Measurements from ENCODE around the gene TMCC1.
"Not testable (repeated sequence)": the region's sequence is repeated elsewhere in the genome, so short reads cannot be mapped to it uniquely, and the experiment has no call there.

The TMCC1 gene

DNA sequence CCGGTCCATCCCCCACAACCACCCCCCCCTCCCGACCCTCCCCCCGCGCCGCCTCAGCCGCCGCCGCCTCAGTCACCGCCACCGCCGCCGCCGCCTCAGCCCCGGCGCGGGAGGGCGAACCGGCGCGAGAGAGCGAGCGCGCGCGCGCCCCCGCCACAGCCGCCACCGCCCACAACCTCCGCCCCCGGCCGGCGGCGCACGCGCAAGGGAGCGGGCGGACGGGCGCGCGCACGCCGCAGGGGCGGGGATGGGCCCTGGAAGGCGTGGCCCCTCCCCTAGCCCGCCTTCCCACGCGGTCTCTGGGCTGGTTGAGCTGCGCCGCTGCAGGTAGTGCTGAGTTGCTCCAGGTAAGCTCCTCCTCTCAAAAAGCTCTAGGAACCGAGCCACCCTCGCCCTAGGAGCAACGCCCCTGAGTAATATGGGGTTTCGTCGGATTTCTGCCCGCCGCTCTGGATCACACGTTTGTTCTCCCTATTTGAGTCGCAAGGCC, at the start of gene TMCC1:
TMCC1 (minus strand) TSS at position 131 of the 490 bp plus-strand sequence.
- peak; percentile 68 to 82 (median 78) for DNase-seq (ENCODE audit: low read depth in 3 of 3, low spot score in 1 of 3)

DNA sequence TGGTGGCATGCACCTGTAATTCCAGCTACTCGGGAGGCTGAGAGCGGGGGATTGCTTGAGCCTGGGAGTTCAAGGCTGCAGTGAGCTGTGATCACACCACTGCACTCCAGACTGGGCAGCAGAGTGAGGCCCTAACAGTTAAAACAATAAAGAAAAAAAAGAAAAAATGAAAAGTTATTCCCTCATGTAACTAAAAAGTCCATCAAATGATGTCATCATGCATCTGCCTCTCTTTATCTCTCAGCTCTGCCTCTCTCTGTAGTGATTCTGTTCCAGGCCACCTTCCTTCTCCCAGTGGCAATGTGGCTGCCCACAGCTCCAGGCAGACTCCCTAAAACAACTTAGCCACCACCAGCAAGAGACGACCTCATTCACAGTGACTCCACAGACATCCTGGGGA, 49.5 kb upstream of the TMCC1 start:
- no peak for DNase-seq (ENCODE audit: low read depth in 3 of 3, low spot score in 1 of 3)

DNA sequence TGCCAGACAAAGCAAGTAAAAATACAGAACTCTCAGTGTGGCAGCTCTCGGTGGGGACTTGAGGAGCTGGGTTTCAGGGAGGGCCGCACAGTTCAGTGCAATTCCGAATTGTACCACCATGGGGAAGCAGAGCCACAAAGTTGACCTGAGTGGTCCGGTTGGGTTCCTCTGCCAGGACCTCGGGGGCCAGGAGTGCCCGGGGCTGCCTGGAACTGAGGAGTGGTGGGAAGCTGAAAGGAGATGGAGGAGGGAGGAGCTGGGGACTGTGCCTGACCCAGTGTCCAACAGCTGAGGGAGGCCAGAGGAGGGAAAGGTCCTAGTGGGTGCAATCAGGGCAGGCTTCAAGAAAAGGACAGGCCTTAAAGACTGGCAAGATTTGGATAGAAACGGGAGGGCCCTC, 48.8 kb upstream of the TMCC1 start:
- DNase-seq (ENCODE audit: low read depth in 3 of 3, low spot score in 1 of 3), result peak in 1 of 3 donors; percentile 3

DNA sequence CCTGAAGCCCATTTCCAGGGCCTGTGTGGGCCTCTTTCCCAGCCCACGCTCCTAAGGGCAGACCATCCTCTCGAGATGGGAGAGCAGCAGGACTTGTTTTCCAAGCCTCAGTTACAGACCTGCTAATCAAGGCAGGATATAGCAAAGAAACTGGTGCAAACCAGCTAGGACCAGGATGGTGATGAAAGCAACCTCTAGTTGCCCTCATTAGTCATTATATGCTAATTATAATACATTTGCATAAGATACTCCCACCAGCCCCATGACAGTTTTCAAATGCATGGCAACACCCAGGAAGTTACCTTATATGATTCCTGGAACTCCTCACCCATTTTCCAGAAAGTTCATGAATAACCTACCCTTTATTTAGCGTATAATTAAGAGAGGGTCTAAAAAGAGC, 46.6 kb upstream of the TMCC1 start:
- no peak for DNase-seq (ENCODE audit: low read depth in 3 of 3, low spot score in 1 of 3)

DNA sequence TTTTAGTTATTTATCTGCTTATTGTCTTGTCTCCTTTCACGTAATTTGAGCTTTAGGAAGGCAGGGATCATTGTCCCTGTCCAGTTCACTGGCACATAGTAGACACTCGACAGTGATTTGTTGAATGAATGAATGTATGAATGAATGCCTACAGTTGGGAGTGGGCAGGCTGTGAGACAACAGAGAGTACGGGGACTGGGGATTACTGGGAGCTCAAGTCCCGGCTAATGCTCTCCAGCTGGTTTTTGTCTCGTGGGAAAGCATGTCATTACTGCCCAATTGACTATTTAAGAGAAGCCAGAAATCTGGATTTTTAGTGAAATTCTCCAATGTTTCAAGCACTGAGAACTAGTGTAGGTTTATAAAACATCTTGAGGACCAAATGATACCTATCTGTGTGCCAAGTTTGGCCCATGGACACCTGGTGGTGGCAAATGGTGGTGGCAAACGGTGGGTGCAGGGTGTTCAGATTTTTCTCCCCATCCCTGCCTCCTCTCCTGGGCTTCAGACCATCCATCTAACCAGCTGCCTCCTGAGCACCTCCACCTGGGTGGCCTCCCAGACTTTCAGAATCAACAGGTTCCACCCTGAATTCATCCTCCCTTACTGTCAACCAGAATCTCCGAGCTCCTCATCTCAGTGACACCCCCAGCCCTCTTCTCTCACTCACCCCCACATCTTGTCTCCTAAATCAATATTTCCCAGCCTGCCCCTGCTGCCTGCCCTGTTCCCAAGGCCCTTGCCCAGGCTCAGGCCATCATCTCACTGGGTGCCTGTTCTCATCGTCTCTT, 44.8 kb upstream of the TMCC1 start:
- no peak for DNase-seq (ENCODE audit: low read depth in 3 of 3, low spot score in 1 of 3)

DNA sequence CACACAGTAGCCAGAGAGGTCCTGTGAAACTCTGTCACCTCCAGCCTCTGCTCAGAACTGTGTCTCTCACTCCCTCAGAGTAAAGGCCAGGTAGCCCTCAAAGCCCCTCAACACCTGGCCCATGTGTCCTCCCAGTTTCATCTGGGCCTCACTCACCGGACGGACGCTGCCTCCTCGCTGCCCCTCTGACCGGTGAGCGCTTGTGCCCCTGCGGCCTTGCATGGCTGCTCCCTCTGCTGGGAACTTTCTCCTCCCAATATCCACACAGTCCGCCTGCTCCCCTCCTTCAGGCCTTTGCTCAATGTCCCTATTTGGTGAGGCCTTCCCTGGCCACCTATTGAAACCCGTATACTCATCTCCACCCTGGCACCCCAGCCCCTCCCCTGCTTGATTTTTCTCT, 44.2 kb upstream of the TMCC1 start:
- no peak for DNase-seq (ENCODE audit: low read depth in 3 of 3, low spot score in 1 of 3)

DNA sequence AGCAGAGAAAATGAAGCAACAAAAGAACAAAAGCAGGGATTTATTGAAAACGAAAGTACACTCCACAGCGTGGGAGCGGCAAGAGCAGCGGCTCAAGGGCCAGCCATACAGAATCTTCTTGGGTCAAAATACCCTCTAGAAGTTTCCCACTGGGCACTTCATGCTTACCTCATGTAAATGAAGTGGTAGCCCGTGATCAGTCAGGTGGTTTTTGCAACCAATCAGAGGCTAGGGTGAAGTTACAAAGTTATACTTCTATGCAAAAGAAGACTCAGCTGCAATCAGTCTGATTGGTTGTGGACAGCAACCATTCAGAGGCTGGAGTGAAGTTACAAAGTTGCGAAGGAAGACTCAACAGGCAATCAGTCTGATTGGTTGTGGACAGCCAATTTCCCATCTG, 43.2 kb upstream of the TMCC1 start:
- DNase-seq (ENCODE audit: low read depth in 3 of 3, low spot score in 1 of 3), result no peak

DNA sequence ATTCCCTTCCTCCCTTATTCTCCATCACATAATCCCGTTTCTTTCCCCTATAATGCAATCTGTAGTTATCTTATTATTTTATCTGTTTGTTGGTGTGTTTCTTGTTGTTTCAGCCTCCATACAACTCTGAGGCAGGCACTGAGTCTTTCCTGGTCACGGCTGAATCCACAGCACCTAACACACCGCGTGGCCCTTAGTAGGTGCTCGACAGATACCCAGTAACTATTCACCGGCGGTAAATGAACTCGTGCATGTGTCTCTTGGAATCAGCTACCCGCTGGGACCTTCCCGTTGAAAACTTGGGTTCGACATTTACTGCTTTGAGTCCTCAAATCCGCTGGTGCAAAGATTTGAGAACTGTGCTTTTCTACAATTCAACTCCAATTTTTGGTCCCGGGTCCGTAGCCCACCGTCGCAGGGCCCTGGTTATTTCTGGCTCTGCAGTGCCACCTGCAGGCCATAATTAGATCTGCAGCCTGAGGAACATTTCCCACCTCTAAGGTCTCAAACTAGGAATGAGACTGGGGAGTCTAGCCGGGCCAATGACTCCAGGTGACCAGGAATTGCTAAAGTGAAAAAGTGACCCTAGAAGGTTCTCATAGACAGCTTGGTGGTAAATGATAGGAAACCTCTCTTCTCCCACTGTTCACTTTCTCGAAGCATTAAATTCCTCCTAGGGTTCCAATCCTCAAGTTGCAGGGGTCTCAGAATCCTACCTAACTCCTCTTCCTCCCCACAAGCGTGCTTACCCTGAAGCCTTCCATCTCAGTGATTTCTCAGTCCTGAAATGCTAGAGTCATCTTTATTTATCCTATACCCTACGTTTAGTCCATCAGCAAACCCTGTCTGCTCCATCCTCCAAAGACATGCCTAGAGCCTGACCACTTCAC, 41.0 kb upstream of the TMCC1 start:
- peak in 1 of 3 donors; percentile 22 for DNase-seq (ENCODE audit: low read depth in 3 of 3, low spot score in 1 of 3)

DNA sequence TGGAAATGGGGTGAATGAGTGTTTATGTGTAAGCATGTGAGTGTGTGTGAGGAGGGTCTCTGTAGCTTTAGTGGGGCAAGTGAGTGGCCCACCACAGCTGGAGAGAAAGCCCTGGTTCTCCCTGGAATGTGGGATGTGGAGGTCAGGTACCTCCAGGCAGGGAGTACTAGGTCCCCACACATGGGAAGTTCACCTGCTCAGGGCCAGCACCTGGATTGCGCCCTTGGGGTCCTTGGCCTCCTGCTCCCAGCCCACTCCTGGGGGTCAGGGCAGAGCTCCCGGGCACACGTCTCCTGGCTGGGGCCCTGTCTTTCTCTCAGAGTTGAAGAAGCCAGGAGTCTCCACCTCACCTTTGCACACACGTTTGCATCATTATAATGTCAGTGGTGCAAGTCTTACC, 40.0 kb upstream of the TMCC1 start:
- no peak for DNase-seq (ENCODE audit: low read depth in 3 of 3, low spot score in 1 of 3)

DNA sequence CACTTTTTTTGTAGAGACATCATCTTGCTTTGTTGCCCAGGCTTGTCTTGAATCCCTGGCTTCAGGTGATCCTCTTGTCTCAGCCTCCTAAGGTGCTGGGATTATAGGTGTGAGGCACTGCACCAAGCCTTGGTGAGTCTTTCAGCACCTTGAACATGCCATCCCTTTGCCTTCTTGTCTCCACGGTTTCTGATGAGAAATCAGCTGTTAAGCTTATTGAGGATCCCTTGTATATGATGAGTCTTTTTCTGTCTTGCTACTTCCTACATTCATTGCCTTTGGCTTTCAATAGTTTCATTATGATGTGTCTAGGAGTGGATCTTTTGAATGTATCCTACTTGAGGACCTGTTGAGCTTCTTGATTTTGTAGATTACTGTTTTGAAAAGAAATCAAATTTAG, 35.9 kb upstream of the TMCC1 start:
- DNase-seq (ENCODE audit: low read depth in 3 of 3, low spot score in 1 of 3), result no peak

DNA sequence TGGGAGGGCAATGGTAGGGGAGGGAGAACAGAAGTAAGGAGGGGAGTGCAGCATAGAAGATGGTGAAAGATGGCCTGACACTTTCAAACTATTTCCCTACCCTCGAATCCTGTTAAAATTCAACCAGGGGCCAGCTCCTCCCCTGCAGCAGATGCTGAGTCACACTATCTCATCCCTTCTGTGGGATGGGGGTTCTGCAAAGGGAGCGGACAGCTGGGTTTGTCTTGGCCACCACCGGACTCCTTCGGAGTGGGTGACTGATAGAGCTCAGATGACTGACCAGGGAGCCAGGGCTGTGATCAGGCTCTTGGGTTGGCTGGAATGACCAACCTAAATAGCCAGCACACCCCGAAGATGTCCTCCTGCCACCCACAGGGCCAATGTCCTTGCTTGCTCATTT, 33.6 kb upstream of the TMCC1 start:
- DNase-seq (ENCODE audit: low read depth in 3 of 3, low spot score in 1 of 3), result no peak

DNA sequence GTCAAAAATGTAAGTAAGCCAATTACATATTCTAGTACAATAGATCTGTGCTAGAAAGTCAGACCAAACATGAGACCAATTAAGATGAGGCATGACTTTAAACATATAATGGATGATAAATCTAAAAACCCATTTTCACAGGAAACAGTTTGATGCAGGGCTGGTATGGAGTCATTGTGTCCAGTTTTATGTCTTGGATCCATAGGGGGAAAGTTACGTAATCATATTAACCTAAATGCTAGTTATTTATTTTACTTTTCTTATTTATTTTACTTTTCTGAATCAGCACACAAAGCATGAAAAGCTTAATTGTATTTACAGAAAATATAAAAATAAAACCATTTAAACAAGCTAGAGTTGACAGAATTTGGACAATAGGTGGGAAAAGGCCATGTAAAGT, 26.3 kb upstream of the TMCC1 start:
- DNase-seq (ENCODE audit: low read depth in 3 of 3, low spot score in 1 of 3), result no peak

DNA sequence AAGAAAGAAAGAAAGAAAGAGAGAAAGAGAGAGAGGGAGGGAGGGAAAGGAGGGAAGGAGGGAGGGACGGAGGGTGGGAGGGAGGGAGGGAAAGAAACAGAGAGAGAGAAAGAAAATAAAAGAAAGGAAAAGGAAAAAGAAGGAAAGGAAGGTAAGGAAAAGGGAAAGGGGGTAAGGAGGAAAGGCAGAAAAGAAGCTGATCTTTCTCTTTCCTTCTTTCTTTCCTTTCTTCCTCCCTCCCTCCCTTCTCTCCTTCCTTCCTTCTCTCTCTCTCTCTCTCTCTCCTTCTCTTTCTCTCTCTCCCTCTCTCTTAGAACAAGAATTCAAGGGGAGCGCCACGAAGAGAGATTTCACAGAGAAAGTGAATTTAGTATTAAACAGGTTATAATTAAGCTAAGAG, 25.8 kb upstream of the TMCC1 start:
- DNase-seq (ENCODE audit: low read depth in 3 of 3, low spot score in 1 of 3), result no peak

DNA sequence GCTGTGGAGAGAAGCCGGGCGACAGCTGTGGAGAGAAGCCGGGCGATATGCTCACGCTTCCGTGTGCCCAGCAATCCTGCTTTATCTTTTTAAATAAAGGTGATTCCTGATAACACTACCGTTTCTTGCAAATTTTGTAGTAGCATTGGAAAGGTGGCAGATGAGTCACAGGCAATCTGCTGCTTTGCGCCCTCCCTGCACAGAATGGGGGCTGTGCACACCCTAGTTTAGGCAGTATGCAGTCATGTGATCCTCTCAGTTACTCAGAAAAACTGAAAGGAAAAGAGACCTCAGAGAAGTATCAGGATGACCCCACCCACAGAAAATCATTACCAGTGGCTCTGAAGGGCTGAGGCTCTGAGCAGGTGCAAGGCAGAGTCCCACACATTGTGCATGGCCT, 24.9 kb upstream of the TMCC1 start:
- no peak for DNase-seq (ENCODE audit: low read depth in 3 of 3, low spot score in 1 of 3)

DNA sequence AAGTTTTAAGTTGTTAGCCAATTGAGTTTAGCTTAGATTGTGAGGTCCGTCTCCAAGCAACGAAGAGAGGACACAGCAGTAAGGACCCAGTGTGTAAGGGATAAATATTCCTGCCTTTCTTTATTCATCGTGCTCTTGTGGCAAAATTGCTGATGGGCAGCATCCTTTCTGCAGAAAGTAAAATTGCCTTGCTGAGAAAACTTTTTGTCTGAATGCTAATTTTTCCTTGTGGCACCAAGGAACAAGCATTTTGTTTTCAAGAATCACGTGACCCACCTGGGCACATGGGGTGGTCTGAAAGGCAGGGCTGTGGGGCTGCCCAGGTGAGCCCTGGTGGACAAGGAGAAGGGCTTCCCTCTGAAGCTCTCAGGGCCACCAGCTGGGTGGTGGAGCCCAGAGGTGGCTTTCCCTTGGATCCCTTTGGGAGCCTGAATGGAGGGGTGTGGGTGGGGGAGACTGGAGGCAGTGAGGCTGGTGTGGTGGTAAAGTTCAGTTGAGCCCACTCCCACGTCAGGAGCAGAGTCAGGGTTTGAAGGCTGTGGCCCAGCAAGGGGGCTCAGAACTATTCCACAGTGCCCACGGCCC, 24.0 kb upstream of the TMCC1 start:
- no peak for DNase-seq (ENCODE audit: low read depth in 3 of 3, low spot score in 1 of 3)

DNA sequence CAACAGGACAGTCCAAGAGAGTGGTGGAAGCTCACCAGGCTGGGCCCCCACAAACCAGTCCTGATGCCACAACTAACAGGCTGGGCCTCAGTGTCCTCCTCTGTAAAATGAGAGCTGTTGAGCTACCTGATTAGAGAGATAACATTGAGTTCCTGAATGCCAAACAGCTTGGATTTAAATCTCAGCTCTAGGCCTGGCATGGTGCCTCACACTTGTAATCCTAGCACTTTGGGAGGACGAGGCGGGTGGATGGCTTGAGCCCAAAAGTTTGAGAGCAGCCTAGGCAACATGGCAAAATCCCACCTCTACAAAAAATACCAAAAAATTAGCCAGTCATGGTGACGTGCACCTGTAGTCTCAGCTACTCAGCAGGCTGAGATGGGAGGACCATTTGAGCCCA, 20.1 kb upstream of the TMCC1 start:
- no peak for DNase-seq (ENCODE audit: low read depth in 3 of 3, low spot score in 1 of 3)

DNA sequence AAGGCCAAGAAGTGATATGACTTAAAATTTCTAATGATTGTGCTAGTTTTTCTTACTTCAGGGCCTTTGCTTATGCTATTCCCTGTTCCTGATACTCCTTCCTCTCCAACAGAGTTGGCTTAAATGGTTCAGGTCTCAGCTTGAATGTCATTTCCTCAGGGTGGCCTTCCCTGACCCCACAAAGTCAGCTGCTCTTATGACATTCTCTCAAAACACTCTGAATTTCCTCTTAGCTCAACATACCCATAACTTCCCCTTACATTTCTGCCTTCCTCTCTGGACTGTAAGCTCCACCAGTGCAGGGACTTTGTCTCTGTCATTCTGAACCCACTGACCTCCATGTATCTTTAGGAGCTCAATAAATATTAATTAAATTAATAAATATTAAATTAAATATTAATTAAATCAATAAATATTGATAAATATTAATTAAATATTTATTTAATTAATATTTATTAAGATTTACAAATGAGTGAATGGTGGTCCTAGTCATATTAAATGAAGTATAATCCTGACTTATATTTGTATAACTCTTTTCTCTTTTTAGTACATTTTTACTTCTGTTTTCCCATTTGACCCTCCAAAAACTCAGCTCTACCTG, 17.9 kb upstream of the TMCC1 start:
- DNase-seq (ENCODE audit: low read depth in 3 of 3, low spot score in 1 of 3), result no peak

DNA sequence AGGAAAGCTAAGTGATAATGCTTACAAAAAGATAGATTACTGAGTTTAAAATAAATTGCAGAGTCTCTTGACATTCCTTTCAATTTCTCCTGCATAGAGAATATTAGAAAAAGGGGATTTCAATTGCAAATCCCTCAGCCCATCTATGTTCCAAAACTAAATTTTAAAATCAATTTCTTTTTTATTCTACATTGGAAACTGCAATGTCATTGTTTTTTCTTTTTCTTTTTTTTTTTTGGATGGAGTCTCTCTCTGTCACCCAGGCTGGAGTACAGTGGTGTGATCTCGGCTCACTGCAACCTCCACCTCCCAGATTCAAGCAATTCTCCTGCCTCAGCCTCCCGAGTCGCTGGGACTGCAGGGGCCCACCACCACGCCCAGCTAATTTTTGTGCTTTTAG, 15.7 kb upstream of the TMCC1 start:
- DNase-seq (ENCODE audit: low read depth in 3 of 3, low spot score in 1 of 3), result not testable (repeated sequence)

DNA sequence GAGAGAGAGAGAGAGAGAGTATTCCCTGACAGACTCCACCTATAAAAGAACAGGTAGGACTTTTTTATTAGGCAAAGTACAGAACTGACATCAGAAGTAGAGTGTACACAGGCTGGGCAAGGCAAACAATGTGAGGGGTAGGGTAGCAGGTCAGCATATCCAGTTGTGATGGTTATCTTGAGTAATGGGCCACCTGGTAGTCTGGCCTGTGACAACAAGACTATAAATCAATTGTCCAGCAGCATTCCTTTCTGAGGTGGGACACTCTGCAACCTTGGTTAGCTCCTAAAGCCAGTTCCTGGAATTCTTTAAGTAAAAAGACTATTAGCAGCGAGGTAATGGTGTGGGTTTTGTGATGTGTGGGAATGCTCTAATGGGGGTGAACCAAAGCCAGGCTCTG, 14.9 kb upstream of the TMCC1 start:
- no peak for DNase-seq (ENCODE audit: low read depth in 3 of 3, low spot score in 1 of 3)

DNA sequence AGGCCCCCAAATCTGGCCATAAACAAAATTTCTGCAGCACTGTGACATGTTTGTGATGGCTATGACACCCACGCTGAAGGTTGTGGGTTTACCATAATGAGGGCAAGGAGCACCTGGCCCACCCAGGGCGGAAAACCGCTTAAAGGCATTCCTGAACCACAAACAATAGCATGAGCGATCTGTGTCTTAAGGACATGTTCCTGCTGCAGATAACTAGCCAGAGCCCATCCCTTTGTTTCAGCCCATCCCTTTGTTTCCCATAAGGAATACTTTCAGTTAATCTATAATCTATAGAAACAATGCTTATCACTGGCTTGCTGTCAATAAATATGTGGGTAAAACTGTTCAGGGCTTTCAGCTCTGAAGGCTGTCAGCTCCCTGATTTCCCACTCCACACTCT, 7.8 kb upstream of the TMCC1 start:
- DNase-seq (ENCODE audit: low read depth in 3 of 3, low spot score in 1 of 3), result not testable (repeated sequence)

DNA sequence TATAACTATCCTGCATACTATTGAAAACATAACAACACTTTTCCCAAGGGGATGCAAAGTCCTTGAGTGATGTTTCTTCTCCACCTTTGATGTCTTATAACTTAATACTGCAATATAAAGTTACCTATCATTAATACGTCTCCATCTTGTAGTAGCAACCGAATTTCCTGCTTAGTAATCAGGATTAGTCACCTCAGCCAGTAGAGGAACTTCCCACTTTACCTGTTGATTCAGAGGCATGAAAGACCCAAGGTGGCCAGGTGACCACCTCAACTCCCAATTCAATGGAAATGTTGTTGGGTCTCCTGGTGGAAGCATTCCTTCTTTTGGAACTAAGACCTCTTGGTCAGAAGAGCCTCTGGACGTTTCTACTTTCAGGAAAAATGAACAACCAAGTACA, 3.5 kb upstream of the TMCC1 start:
- no peak for DNase-seq (ENCODE audit: low read depth in 3 of 3, low spot score in 1 of 3)

Data from stimulated activated CD4-positive, alpha-beta T cell treated with anti-CD3 and anti-CD28 coated beads, TNF-alpha, amount 100 ng/mL, for 1 hour (primary cell).